Neuronal stem cell (in vitro differentiated cells): ENCODE measurements around the gene RANBP3.

ENCODE experiments used
- DNase-seq: peaks from one replicate; pipeline ENCODE4 v3.0.0-alpha.2; 2013; ENCODE audit warnings: low spot score
- H2AFZ ChIP-seq: one replicate; pipeline ENCODE4 v1.6.1; 2013; ENCODE audit warnings: mild to moderate bottlenecking, low read length, inconsistent platforms
- H2AK5ac ChIP-seq: 2 replicates; pipeline ENCODE4 v1.6.1; 2013; ENCODE audit warnings: low read depth, mild to moderate bottlenecking, inconsistent platforms, low read length, moderate library complexity, mixed read lengths
- H2BK120ac ChIP-seq: 2 replicates; pipeline ENCODE4 v1.6.1; 2013; ENCODE audit warnings: low read depth, mild to moderate bottlenecking, inconsistent platforms, low read length, moderate library complexity, mixed read lengths
- H2BK12ac ChIP-seq: one replicate; pipeline ENCODE4 v1.6.1; 2013; ENCODE audit warnings: low read length, inconsistent platforms
- H2BK15ac ChIP-seq: 2 replicates; pipeline ENCODE4 v1.6.1; 2013; ENCODE audit warnings: mild to moderate bottlenecking, low read length, inconsistent platforms, mixed read lengths
- H2BK5ac ChIP-seq: one replicate; pipeline ENCODE4 v1.6.1; 2013; ENCODE audit warnings: inconsistent platforms, mild to moderate bottlenecking, low read length, moderate library complexity
- H3K14ac ChIP-seq: one replicate; pipeline ENCODE4 v1.6.1; 2013; ENCODE audit warnings: low read length, inconsistent platforms
- H3K18ac ChIP-seq: 2 replicates; pipeline ENCODE4 v1.6.1; 2013; ENCODE audit warnings: low read length, inconsistent platforms
- H3K23ac ChIP-seq: 2 replicates; pipeline ENCODE4 v1.6.1; 2013; ENCODE audit warnings: low read depth, mild to moderate bottlenecking, mixed read lengths, low read length, inconsistent platforms; ENCODE audit not compliant: poor library complexity
- H3K27ac ChIP-seq: replicated peaks from 3 replicates; pipeline ENCODE4 v1.5.1; 2013; ENCODE audit warnings: low read length, inconsistent platforms
- H3K27me3 ChIP-seq, 3 experiments: 2 replicates each; pipeline ENCODE4 v1.6.1; 2013; ENCODE audit warnings: low read length in 3 of 3, mild to moderate bottlenecking in 2 of 3, inconsistent platforms in 1 of 3, low read depth in 1 of 3, mixed read lengths in 1 of 3, moderate library complexity in 1 of 3; ENCODE audit not compliant: control insufficient read depth in 3 of 3, insufficient read depth in 3 of 3
- H3K36me3 ChIP-seq, 2 donors: replicated peaks in 1 of 2; 2 replicates each; pipeline ENCODE4 v1.6.1; 2013; ENCODE audit warnings: low read length in 2 of 2; ENCODE audit not compliant: control insufficient read depth in 2 of 2, insufficient read depth in 2 of 2
- H3K4ac ChIP-seq: 2 replicates; pipeline ENCODE4 v1.6.1; 2013; ENCODE audit warnings: inconsistent platforms, mild to moderate bottlenecking, low read length, moderate library complexity
- H3K4me1 ChIP-seq, 2 donors: 1 replicate in 1 of 2; 2 replicates in 1 of 2; pipeline ENCODE4 v1.6.1; 2013; ENCODE audit warnings: low read length in 2 of 2, low read depth in 1 of 2; ENCODE audit not compliant: control insufficient read depth in 2 of 2, insufficient read depth in 1 of 2
- H3K4me2 ChIP-seq: one replicate; pipeline ENCODE4 v1.6.1; 2013; ENCODE audit warnings: mild to moderate bottlenecking, low read length, inconsistent platforms; ENCODE audit not compliant: insufficient read depth, poor library complexity, severe bottlenecking
- H3K4me3 ChIP-seq, 2 donors: 2 replicates each; pipeline ENCODE4 v1.5.1; 2013; ENCODE audit warnings: low read length in 2 of 2, mild to moderate bottlenecking in 2 of 2, inconsistent platforms in 1 of 2, moderate library complexity in 1 of 2
- H3K79me1 ChIP-seq: one replicate; pipeline ENCODE4 v1.6.1; 2013; ENCODE audit warnings: low read depth, mild to moderate bottlenecking, inconsistent platforms, low read length, moderate library complexity
- H3K9ac ChIP-seq: one replicate; pipeline ENCODE4 v1.6.1; 2013; ENCODE audit warnings: mild to moderate bottlenecking, low read depth, low read length, inconsistent platforms; ENCODE audit not compliant: poor library complexity
- H3K9me3 ChIP-seq, 2 donors: replicated peaks in 1 of 2; 2 replicates each; pipeline versions ENCODE3 to v1.6.1; 2013; ENCODE audit warnings: low read length in 2 of 2, mild to moderate bottlenecking in 2 of 2, inconsistent platforms in 1 of 2, low read depth in 1 of 2, mixed read lengths in 1 of 2, moderate library complexity in 1 of 2; ENCODE audit not compliant: control insufficient read depth in 2 of 2, insufficient read depth in 1 of 2
- H4K8ac ChIP-seq: one replicate; pipeline ENCODE4 v1.6.1; 2013; ENCODE audit warnings: low read depth, mild to moderate bottlenecking, inconsistent platforms, low read length, moderate library complexity
- H4K91ac ChIP-seq: one replicate; pipeline ENCODE4 v1.6.1; 2013; ENCODE audit warnings: low read length, low read depth, mild to moderate bottlenecking, inconsistent platforms; ENCODE audit not compliant: poor library complexity
- WGBS, 2 donors: extraction: QIAGEN DNeasy Blood & Tissue Kit; methylation state at CpG; one replicate each; pipeline ENCODE4 v1.1.7; 2013; ENCODE audit warnings: missing lambda C conversion rate in 2 of 2, mixed read lengths in 1 of 2; ENCODE audit not compliant: insufficient read length in 2 of 2, insufficient replicate concordance in 1 of 2; ENCODE audit errors: extremely low coverage in 2 of 2; 5-methylcytosine and 5-hydroxymethylcytosine counted together

The RANBP3 gene

GRCh38 chr19:6011206-6011605 is 33.3 kb upstream of the RANBP3 start:
- Histone ChIP-seq H3K23ac (peak overlapping the region; percentile 80), H3K9me3 (no peaks in the 10 kb centered on the region), H3K4me1 (peaks cover 3 to 7% of the 10 kb centered on the region in 2 donors), H2BK12ac (no peak overlapping the region), H2BK15ac (no peak overlapping the region), H3K79me1 (peaks cover 1% of the 10 kb centered on the region), H2BK5ac (no peak overlapping the region), H2AFZ (no peak overlapping the region), H3K4me3 (peak overlapping the region in 1 of 2 donors; percentile 14), H3K4ac (peak overlapping the region; percentile 4), H3K4me2 (no peak overlapping the region), H3K27ac (no peak overlapping the region), H4K91ac (no peak overlapping the region), H4K8ac (no peak overlapping the region), H3K14ac (peak overlapping the region; percentile 38), H2AK5ac (no peak overlapping the region), H3K36me3 (peaks cover 0 to 43% of the 10 kb centered on the region in 2 donors), H3K9ac (no peak overlapping the region), H3K27me3 (no peaks in the 10 kb centered on the region), H2BK120ac (no peak overlapping the region), H3K18ac (peak overlapping the region; percentile 28)
- no CpG with 5 or more reads among the region's 10 CpGs for WGBS, 2 donors
- DNase-seq: no peak

- peaks cover 3 to 7% of the 10 kb centered on the region in 2 donors for H3K4me1 ChIP-seq
- H3K4me2 ChIP-seq: no peak overlapping the region
- no peak overlapping the region for H3K27ac ChIP-seq
- H4K91ac ChIP-seq: no peak overlapping the region
- no peaks in the 10 kb centered on the region for H3K27me3 ChIP-seq
- no peak for DNase-seq
- H3K23ac ChIP-seq: no peak overlapping the region
- H4K8ac ChIP-seq: no peak overlapping the region
- H3K4ac ChIP-seq: no peak overlapping the region
- no peaks in the 10 kb centered on the region for H3K9me3 ChIP-seq
- H2BK120ac ChIP-seq: no peak overlapping the region
- H2BK15ac ChIP-seq: no peak overlapping the region
- H3K4me3 ChIP-seq: no peak overlapping the region
- no peak overlapping the region for H3K18ac ChIP-seq
- no CpG with 5 or more reads among the region's 16 CpGs for WGBS, 2 donors
- no peak overlapping the region for H3K9ac ChIP-seq
- peak overlapping the region; percentile 4 for H2BK12ac ChIP-seq
- no peak overlapping the region for H2AFZ ChIP-seq
- H3K36me3 ChIP-seq: peaks cover 0 to 50% of the 10 kb centered on the region in 2 donors
- H3K14ac ChIP-seq: no peak overlapping the region
- peaks cover 1% of the 10 kb centered on the region for H3K79me1 ChIP-seq
- H2AK5ac ChIP-seq: no peak overlapping the region
- no peak overlapping the region for H2BK5ac ChIP-seq
Observed at GRCh38 chr19:6010107-6010506, 32.2 kb upstream of the RANBP3 start.

GRCh38 chr19:6007866-6008265 is 29.9 kb upstream of the RANBP3 start:
- Histone ChIP-seq H2AFZ (no peak overlapping the region), H2BK15ac (no peak overlapping the region), H4K8ac (no peak overlapping the region), H2AK5ac (peak overlapping the region; percentile 36), H3K4me2 (no peak overlapping the region), H2BK5ac (no peak overlapping the region), H3K4ac (no peak overlapping the region), H2BK120ac (no peak overlapping the region), H4K91ac (no peak overlapping the region), H2BK12ac (peak overlapping the region; percentile 22), H3K27ac (no peak overlapping the region), H3K4me3 (no peak overlapping the region), H3K23ac (peak overlapping the region; percentile 75), H3K9me3 (no peaks in the 10 kb centered on the region), H3K18ac (no peak overlapping the region), H3K4me1 (no peaks in the 10 kb centered on the region), H3K14ac (peak overlapping the region; percentile 39), H3K27me3 (no peaks in the 10 kb centered on the region), H3K9ac (no peak overlapping the region), H3K79me1 (peaks cover 1% of the 10 kb centered on the region), H3K36me3 (peaks cover 0 to 67% of the 10 kb centered on the region in 2 donors)
- no CpG with 5 or more reads among the region's 26 CpGs for WGBS, 2 donors
- DNase-seq: no peak

DNA sequence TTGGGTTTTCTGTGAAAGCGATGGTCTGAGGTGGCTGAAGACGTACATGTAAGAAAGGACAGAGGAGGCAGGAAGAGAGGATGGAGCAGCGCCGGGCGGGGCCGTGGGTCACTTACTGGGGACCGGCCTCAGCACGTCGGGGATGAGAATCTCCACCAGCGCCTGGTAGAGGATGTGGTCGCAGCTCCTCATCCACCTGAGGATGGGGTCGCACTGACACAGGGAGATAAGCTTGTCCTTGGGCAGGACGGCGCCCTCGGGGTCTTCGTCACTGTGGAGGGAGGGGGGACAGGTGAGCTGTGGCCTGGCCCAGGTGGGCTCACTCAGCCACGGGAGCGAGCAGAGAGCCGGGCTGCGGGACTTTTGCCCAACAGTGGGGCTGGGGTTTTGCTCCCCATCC is 29.0 kb upstream of the RANBP3 start:
- H3K27ac ChIP-seq: no peak overlapping the region
- H3K14ac ChIP-seq: peak overlapping the region; percentile 56
- H3K4ac ChIP-seq: no peak overlapping the region
- H3K36me3 ChIP-seq: peaks cover 0 to 71% of the 10 kb centered on the region in 2 donors
- no peak overlapping the region for H2BK5ac ChIP-seq
- no peak overlapping the region for H4K8ac ChIP-seq
- WGBS, 2 donors: no CpG with 5 or more reads among the region's 20 CpGs
- no peak overlapping the region for H2AK5ac ChIP-seq
- no peak overlapping the region for H3K9ac ChIP-seq
- H3K18ac ChIP-seq: no peak overlapping the region
- H3K4me3 ChIP-seq: no peak overlapping the region
- H2BK12ac ChIP-seq: no peak overlapping the region
- no peaks in the 10 kb centered on the region for H3K9me3 ChIP-seq
- H2BK120ac ChIP-seq: no peak overlapping the region
- no peak for DNase-seq
- H3K79me1 ChIP-seq: peaks cover 1% of the 10 kb centered on the region
- no peak overlapping the region for H2BK15ac ChIP-seq
- peak overlapping the region; percentile 85 for H3K23ac ChIP-seq
- no peak overlapping the region for H4K91ac ChIP-seq
- H3K4me1 ChIP-seq: no peaks in the 10 kb centered on the region
- H3K4me2 ChIP-seq: no peak overlapping the region
- H2AFZ ChIP-seq: no peak overlapping the region
- H3K27me3 ChIP-seq: no peaks in the 10 kb centered on the region
